ENCODE data around the gene ATP5F1E. TPM values are rescaled to one million over a fixed set of nuclear protein-coding genes. Genes with fewer than 3 reads are reported as not detected.
"Not testable (repeated sequence)": the region's sequence is repeated elsewhere in the genome, so short reads cannot be mapped to it uniquely, and the experiment has no call there.

Gene ATP5F1E
- total RNA-seq, 1 donor: 27.2 TPM

GRCh38 chr20:59013031-59013951 is 18.8 kb downstream of the ATP5F1E start:
- no peak for DNase-seq (ENCODE audit: low read depth)
- TF ChIP-seq CTCF (IDR thresholded peaks at IDR 0.05; ENCODE audit: insufficient read depth, low read depth, low read length): no peak
- no peak overlapping the region for H3K4me3 ChIP-seq (ENCODE audit: low read depth, low read length)

GRCh38 chr20:59011874-59012157 is 20.3 kb downstream of the ATP5F1E start:
- not testable (repeated sequence) for DNase-seq (ENCODE audit: low read depth); H3K4me3 ChIP-seq (ENCODE audit: low read depth, low read length)

- peak; percentile 81 for DNase-seq (ENCODE audit: low read depth)
- no peak for TF ChIP-seq CTCF (IDR thresholded peaks at IDR 0.05; ENCODE audit: insufficient read depth, low read depth, low read length)
- no peak overlapping the region for H3K4me3 ChIP-seq (ENCODE audit: low read depth, low read length)
Measured at GRCh38 chr20:59010995-59011873, 20.9 kb downstream of the ATP5F1E start.

- H3K4me3 ChIP-seq (ENCODE audit: low read depth, low read length): no peak overlapping the region
- no peak for DNase-seq (ENCODE audit: low read depth)
- no peak for TF ChIP-seq CTCF (IDR thresholded peaks at IDR 0.05; ENCODE audit: insufficient read depth, low read depth, low read length)
Measured at GRCh38 chr20:59010321-59010994, 21.7 kb downstream of the ATP5F1E start.

- no peak overlapping the region for H3K4me3 ChIP-seq (ENCODE audit: low read depth, low read length)
Measured at GRCh38 chr20:59008715-59009336, 23.3 kb downstream of the ATP5F1E start.

More at GRCh38 chr20:59008715-59009336, 23.3 kb downstream of the ATP5F1E start:
- TF ChIP-seq CTCF (IDR thresholded peaks at IDR 0.05; ENCODE audit: insufficient read depth, low read depth, low read length): no peak
- DNase-seq (ENCODE audit: low read depth): no peak
